K562 (cell line): ENCODE results near the gene PTGES3. TPM values are rescaled to one million over a fixed set of nuclear protein-coding genes. Genes with fewer than 3 reads are reported as not detected.

ENCODE experiments used
- CBFA2T3 ChIP-seq: fragments of 450-650 bp; IDR thresholded peaks from 2 replicates; pipeline ENCODE4 v1.6.1; 2017
- DPF2 ChIP-seq: fragments of 450-650 bp; IDR thresholded peaks from 2 replicates; pipeline ENCODE4 v1.6.1; 2016
- E2F3 ChIP-seq: fragments of 250-450 bp; sonication (Bioruptor Pico); IDR thresholded peaks from 2 replicates; pipeline ENCODE4 v1.4.0; 2020; ENCODE audit warnings: mild to moderate bottlenecking
- EZH2 ChIP-seq: IDR thresholded peaks from 2 replicates; pipeline ENCODE4 v1.6.1; 2012; ENCODE audit warnings: low read depth, mild to moderate bottlenecking, inconsistent platforms, low read length, borderline replicate concordance
- HDGF ChIP-seq: fragments of 450-650 bp; IDR thresholded peaks from 2 replicates; pipeline ENCODE4 v1.6.1; 2016
- KLF6 ChIP-seq: fragments of 250-450 bp; sonication (Bioruptor Pico); IDR thresholded peaks from 2 replicates; pipeline ENCODE4 v1.4.0; 2020; ENCODE audit warnings: mild to moderate bottlenecking, moderate library complexity, borderline replicate concordance
- LCOR ChIP-seq: sonication (generic); formaldehyde crosslinking; IDR thresholded peaks from 2 replicates; pipeline ENCODE4 v1.8.0; 2022; ENCODE audit warnings: mild to moderate bottlenecking, missing genetic modification reagents
- MBD1 ChIP-seq: fragments of 250-450 bp; sonication (Bioruptor Pico); IDR thresholded peaks from 2 replicates; pipeline ENCODE4 v1.8.0; 2022; ENCODE audit warnings: inconsistent platforms
- MEF2D ChIP-seq: conservative IDR thresholded peaks from 2 replicates; pipeline ENCODE4 v1.6.1; 2016; ENCODE audit warnings: low read depth, missing genetic modification characterization, missing compliant biosample characterization
- NCOA6 ChIP-seq: fragments of 450-650 bp; IDR thresholded peaks from 2 replicates; pipeline ENCODE4 v1.6.1; 2017; ENCODE audit warnings: mild to moderate bottlenecking
- NFATC3 ChIP-seq: fragments of 450-650 bp; IDR thresholded peaks from 2 replicates; pipeline ENCODE4 v1.6.1; 2017; ENCODE audit warnings: mild to moderate bottlenecking
- PHF21A ChIP-seq: fragments of 450-650 bp; IDR thresholded peaks from 2 replicates; pipeline ENCODE4 v1.6.1; 2017; ENCODE audit warnings: low read depth, borderline replicate concordance
- PKNOX1 ChIP-seq: fragments of 450-650 bp; IDR thresholded peaks from 2 replicates; pipeline ENCODE4 v1.6.1; 2016
- POLR2AphosphoS2 ChIP-seq: IDR thresholded peaks from 2 replicates; pipeline ENCODE4 v1.6.1; 2012; ENCODE audit warnings: low read length, improper control_type of control experiment
- POLR3G ChIP-seq: IDR thresholded peaks from 2 replicates; pipeline ENCODE4 v1.6.1; 2011; ENCODE audit not compliant: insufficient read length, insufficient replicate concordance; ENCODE audit errors: extremely low read depth
- RBM14 ChIP-seq: fragments of 200-400 bp; formaldehyde crosslinking; IDR thresholded peaks from 2 replicates; pipeline ENCODE4 v1.6.1; 2018; ENCODE audit warnings: low read depth, mild to moderate bottlenecking, low read length, moderate library complexity, borderline replicate concordance; ENCODE audit not compliant: insufficient read depth
- SMARCA5 ChIP-seq: fragments of 450-650 bp; IDR thresholded peaks from 2 replicates; pipeline ENCODE4 v1.6.1; 2016
- SRSF3 ChIP-seq: fragments of 200-400 bp; formaldehyde crosslinking; IDR thresholded peaks from 2 replicates; pipeline ENCODE4 v1.6.1; 2016; ENCODE audit warnings: mild to moderate bottlenecking, low read length, moderate library complexity; ENCODE audit not compliant: insufficient read depth
- TAF9B ChIP-seq: fragments of 450-650 bp; IDR thresholded peaks from 2 replicates; pipeline ENCODE4 v1.6.1; 2018; ENCODE audit warnings: mild to moderate bottlenecking; ENCODE audit not compliant: partially characterized antibody
- TEAD1 ChIP-seq, 2 experiments: fragments of 450-650 bp in 1 of 2; sonication (generic) in 1 of 2; formaldehyde crosslinking; IDR thresholded peaks; 2 replicates each; pipeline versions ENCODE4 v1.4.0 to v1.8.0; 2020 to 2022; ENCODE audit warnings: mild to moderate bottlenecking in 2 of 2, missing genetic modification reagents in 1 of 2
- ZBED1 ChIP-seq: IDR thresholded peaks from 2 replicates; pipeline ENCODE4 v1.6.1; 2014
- ZNF589 ChIP-seq: fragments of 200-800 bp; sonication (Bioruptor generic); IDR thresholded peaks from 2 replicates; pipeline ENCODE4 v1.6.1; 2016; ENCODE audit warnings: low read depth, missing genetic modification characterization, missing compliant biosample characterization
- ZNF766 ChIP-seq: fragments of 200-800 bp; sonication (Bioruptor generic); conservative IDR thresholded peaks from 2 replicates; pipeline ENCODE4 v1.6.1; 2016; ENCODE audit warnings: missing genetic modification characterization, missing compliant biosample characterization
- polyA plus RNA-seq, 8 experiments: library from polyadenylated mRNA; depleted of rRNA in 4 of 8; stranded (reverse) in 5 of 8; unstranded in 3 of 8; fragments of >200 nt; fragmentation: Nextera tagmentation in 2 of 8; fragmentation: Illumina TruSeq in 1 of 8; extraction: Ambion mirVana in 2 of 8; extraction: Trizol in 1 of 8; gene quantifications; 2 replicates each; pipeline versions ENCODE4 v1.2.1 to v1.2.3, GENCODE V29; 2011 to 2014; ENCODE audit warnings: inconsistent platforms in 1 of 8, missing spikeins in 1 of 8
- total RNA-seq, 7 experiments: library from RNA; depleted of rRNA in 6 of 7; stranded (reverse); fragments of >200 nt in 6 of 7; fragmentation: Illumina TruSeq in 2 of 7; extraction: Trizol in 2 of 7; gene quantifications; 2 replicates each; pipeline versions ENCODE4 v1.2.1 to v1.2.3, GENCODE V29; 2011 to 2021; ENCODE audit warnings: low replicate concordance in 1 of 7
- TF ChIP-seq, protein P1 (sequence below): sonication (generic); formaldehyde crosslinking; IDR thresholded peaks from 2 replicates; pipeline ENCODE4 v1.8.0; 2022; ENCODE audit warnings: missing genetic modification reagents, mild to moderate bottlenecking, borderline replicate concordance
- TF ChIP-seq, protein P2 (sequence below): IDR thresholded peaks from 2 replicates; pipeline ENCODE4 v1.6.1; 2011; ENCODE audit not compliant: insufficient read length; ENCODE audit errors: extremely low read depth

PTGES3 gene
- total and polyA plus RNA-seq, 9 of the 15 experiments (the other 6 are each of a cell fraction or from before 2014, with no cell fraction given): 163 to 501 (median 213) TPM

DNA sequence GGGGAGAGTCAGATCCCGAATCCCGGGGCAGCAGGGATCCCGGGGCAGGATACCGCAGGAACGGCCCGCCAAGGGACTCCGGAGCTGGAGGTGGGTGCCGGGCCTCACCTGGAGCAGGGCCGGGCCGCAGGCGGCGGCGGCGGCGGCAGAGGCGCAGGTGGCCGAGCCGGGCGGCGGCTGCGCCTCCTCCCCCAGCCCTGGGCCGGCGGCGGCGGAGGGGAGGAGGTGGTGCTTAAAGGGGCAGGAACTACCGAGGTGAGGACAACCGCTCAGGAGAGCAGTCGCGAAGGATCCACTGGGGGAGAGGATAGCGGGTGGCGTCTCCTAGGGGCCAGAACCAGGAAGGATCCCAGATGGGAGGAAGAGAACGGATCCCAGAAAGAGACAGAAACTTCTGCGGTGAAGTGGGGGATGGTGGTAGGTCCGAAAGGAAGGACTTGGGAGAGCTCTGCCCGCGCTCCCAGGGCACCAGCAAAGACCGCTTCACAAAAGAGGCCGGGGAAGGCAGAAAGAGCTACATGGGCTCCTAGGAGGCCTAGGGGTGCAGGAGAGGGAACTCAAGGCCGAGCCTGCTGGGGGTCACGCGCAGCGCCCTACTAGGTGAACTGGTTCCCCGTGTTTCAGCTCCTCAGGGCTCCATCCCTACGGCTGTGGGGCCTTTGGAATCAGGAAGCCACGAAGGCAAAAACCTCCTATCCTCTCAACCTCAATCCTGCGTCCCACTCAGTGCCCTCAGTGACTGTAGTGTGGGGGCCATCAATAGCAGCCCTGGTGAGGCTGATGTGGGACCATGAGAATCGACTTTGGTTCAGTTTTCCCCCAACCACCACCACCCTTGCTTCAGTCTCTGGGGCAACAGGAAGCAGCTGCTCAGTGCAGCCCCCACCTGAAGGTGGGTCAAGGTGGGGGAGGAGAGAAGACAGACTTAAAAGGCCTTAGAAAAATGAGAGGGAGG lies 53.0 kb downstream of the PTGES3 start (continued):
- no peak for TF ChIP-seq RBM14
- no peak; the same call in 1 of the 2 replicates for TF ChIP-seq KLF6 (CRISPR knock-in tag)
- no peak for TF ChIP-seq ZNF766 (CRISPR knock-in tag)
- TF ChIP-seq NCOA6: no peak
- TF ChIP-seq DPF2: no peak
- no peak for TF ChIP-seq PKNOX1
- TF ChIP-seq PHF21A: no peak; the same call in 1 of the 2 replicates
- TF ChIP-seq E2F3 (CRISPR knock-in tag): no peak
- TF ChIP-seq, protein P1, sequence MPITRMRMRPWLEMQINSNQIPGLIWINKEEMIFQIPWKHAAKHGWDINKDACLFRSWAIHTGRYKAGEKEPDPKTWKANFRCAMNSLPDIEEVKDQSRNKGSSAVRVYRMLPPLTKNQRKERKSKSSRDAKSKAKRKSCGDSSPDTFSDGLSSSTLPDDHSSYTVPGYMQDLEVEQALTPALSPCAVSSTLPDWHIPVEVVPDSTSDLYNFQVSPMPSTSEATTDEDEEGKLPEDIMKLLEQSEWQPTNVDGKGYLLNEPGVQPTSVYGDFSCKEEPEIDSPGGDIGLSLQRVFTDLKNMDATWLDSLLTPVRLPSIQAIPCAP (CRISPR knock-in tag): no peak
- no peak for TF ChIP-seq EZH2
- no peak for TF ChIP-seq CBFA2T3
- TF ChIP-seq LCOR: 0 out of 2 replicates have a peak, but pooled peaks have one; percentile 48
- TF ChIP-seq TAF9B: no peak
- no peak for TF ChIP-seq POLR2AphosphoS2
- TF ChIP-seq ZNF589 (CRISPR knock-in tag): no peak
- TF ChIP-seq NFATC3: no peak
- TF ChIP-seq POLR3G: no peak
- TF ChIP-seq SRSF3: no peak
- 0 out of 2 replicates have a peak, but pooled peaks have one; percentile 54 for TF ChIP-seq HDGF
- TF ChIP-seq MBD1: no peak
- TF ChIP-seq ZBED1: no peak
- TF ChIP-seq SMARCA5: no peak
- peak in 1 of 2 experiments; percentile 4; a peak in 1 of 4 replicates for TF ChIP-seq TEAD1 (CRISPR knock-in tag; IDR thresholded peaks at IDR 0.05)
- TF ChIP-seq, protein P2, sequence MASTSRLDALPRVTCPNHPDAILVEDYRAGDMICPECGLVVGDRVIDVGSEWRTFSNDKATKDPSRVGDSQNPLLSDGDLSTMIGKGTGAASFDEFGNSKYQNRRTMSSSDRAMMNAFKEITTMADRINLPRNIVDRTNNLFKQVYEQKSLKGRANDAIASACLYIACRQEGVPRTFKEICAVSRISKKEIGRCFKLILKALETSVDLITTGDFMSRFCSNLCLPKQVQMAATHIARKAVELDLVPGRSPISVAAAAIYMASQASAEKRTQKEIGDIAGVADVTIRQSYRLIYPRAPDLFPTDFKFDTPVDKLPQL: no peak
- no peak for TF ChIP-seq MEF2D
